HG02642 (cell line): ENCODE data around the gene MALL.
"Not testable (repeated sequence)": the region's sequence is repeated elsewhere in the genome, so short reads cannot be mapped to it uniquely, and the experiment has no call there.

Experiments
- ATAC-seq: cut with Tn5 transposase; IDR thresholded peaks from one replicate; pipeline ENCODE4 v1.9.1; 2021; ENCODE audit warnings: mild to moderate bottlenecking; ENCODE audit not compliant: unreplicated experiment, poor library complexity

The MALL gene

DNA sequence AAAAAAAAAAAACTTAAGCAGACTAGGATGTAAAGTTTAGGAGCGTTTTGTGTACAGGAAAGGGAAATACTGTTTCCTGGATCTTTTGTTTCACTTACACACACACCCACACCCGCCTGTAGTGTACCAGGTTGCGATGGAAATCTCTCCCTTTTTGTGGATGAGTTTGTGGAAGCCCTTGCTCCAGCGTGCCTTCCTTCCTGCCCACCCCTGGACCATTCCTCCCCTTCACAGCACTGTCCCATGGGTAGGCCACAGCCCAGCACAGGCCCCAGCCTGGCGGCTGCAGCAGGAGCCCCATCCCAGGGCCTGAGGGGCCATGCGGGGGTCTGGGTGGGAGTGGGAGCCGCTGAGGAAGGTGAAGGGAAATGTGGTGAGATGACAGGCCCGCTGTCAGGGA lies 15.1 kb downstream of the MALL start:
- ATAC-seq = no peak

DNA sequence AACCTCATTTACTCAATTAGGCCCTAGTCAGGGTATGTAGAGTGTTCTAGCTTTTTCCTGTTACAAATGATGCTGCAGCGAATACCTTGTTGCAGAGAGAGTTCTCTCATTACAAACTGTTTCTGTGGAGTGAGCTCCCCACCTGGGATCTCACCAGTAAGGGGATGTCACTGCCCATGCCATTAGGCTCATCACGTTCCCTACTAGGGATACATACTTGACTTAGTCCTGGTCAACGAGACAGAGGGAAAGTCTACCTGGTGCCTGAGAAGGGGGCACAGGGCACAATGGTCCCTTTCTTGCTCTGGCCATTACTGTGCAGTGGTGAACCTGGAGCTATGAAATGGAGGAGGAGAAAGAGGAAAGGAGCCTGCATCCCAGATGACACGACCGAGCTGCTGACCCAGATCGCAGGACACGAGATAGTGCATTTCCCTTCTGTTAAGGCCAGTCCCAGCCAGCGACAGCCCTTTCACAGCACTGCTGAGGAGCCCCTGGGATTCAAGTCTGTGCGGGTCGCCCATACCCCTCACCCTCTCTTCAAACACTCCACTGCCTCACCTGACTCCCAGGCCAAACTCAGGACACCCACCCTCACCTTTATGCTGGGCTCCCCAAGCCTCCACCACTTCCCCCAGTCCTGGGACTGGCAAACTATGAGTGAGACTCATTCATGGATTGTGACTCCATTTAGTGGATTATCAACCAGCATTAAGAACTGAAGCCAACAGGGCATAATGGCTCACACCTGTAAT lies 16.0 kb downstream of the MALL start:
- ATAC-seq = no peak

DNA sequence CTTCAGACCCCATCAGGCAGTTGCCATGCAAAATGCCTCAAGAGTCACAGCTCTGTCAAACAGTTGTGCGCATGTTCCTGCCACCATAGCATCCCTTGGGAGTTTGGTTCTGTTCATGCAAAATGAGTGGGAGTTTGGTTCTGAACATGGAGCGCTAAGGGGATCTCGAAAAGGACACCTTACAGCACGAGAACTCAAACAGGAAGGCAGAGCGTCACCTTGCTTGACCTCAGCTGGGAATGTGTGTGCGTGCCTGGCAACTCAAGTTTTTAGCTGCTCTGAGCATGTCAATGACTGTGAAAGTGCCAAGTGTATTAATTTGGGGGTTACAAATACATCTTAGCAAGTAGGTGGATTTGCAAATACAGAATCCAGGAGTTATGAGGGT lies 16.6 kb downstream of the MALL start:
- ATAC-seq = no peak

DNA sequence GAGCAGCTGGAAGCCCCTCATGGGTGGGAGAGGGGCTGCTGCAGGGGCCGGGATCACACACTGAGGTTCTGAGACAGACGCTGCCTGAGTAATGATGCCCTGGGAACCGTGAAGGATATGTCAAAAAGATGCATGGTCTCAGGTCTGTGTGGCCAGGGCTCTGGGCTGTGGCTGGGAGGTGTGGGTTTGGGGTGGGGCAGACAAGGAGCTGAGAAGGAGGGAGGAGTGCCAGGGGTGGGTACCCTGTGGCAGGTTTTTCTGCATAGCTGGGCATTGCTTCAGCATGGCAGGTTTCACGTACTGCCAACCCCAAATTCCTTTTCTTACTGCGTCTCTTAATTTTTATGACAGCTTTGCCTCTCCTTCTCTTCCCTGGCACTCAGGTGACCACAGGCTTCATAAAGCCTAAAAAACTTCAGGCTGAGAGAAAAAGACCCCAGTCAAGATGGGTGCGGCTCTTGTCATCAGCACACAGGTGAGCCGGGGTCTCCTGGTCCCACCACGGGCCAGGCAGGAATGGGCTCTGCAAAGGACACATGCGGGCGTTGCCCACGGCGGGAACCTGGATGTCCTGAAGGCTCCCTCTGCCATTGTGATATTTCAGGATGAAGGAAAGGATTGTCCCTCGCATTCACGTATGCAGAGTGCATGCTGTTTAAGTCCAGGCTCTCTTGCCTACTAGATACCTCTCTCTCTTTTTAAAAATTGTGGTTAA lies 18.0 kb downstream of the MALL start:
- ATAC-seq = no peak

DNA sequence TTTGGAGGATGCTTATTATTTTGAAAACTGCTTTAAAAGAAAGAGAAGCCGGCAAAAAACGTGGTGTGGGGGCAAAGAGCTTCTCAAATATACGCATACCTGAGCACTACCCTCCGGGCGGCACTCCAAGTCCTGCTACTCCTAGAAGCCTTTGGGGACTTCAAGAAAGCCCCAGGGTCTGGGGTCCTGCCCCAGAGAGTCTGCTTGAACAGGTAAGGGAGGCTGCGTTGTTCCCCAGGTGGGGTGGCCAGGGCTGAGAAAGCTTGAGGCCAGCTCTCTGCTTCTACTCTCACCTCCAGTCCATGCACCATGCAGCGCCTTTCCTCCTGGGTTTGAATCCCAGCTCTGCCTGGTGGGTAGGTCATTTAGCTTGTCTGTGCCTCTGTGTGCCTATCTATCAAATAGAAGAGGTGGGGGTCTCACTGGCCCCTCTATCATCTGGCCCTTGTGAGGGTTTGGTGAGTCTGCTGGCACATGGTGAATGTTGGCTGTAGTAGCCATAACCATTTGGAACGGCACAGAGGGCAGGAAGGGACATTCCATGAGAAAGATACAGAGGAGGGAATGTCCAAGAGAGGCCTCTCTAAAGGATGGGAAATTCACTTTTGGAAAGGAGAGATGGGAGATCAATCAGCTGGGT lies 19.5 kb downstream of the MALL start:
- no peak for ATAC-seq

DNA sequence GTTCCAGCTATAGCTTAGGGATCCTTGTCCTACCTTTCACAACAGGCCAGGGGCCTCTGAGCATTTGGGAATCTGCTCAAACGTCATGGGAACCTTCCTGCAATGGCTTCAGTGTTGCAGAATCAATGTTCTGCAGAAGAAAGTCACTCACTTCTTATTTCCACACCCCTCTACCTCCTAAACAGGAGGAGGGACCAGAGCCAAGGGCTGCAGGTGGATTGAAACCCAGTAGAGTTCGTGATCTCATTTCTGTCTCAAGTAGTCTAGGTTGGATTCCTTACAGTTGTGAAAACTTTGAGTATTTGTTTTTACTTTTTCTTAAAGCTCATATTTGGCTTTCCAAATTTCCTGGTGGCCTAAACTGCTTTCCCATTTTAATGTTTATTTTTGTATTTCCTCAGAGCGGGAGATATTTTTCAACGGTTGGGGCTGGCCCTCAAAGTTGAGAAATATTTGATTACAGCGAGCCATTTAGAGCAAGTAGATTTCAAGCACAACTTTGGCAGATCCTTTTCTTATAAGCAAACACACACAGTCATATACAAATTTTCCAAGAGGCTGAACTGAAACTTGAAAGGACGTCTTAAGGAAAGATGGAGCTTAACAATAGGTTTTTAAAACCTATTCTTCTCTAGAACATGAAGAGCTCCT lies 20.6 kb downstream of the MALL start:
- not testable (repeated sequence) for ATAC-seq

DNA sequence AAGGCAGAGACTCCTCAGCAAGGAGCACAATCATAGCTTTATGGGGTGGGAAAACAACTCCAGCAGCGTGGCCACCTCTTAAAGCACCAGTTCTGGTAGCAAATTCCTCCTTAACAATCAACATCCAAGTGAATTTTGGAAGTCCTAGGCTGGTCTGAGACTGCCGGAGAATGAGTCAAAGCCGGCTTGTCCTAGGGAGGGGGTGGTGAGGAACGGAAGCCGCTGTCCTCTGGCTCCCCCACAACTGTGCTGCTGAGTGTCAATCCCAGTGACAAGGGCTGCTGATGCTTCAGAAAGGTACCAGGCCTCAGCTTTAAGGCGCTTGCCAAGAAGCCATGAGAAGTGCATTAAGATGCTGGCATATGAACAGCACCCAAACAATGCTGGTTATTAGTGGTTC lies 21.7 kb downstream of the MALL start:
- not testable (repeated sequence) for ATAC-seq

DNA sequence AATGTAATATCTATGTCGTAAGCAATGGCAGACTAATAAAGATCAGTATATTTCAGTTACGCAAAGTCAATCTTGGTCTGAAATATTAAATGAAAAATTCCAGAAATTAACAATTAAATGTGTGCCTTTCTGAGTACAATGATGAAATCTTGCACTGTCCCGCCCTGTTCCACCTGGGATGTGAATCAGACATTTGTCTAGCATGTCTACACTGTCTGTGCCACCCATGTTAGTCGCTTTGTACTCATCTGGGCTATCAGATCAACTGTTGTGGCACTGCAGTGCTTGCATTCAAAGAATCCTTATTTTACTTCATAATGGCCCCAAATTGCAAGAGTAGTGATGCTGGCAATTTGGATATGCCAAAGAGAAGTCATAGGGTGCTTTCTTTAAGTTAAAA lies 25.5 kb downstream of the MALL start:
- ATAC-seq = not testable (repeated sequence)

DNA sequence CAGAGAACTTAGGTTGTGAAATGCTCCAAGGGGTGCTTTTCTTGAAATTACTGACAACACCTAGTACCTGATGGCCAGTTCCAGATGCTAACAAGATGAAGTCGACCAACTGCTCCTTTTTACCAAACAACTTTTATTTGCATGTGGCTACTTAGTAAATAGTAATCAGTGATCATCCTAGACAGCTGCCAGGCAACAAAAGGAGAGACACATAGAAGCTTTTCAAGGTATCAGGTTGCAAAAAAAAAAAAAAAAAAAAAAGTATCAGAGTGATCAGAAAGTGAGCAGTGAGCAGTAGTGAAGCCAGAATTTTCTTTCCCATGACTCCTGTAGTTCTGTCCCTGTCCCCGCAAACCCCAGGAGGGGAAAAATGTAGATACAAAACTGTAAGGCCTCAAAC lies 31.9 kb downstream of the MALL start:
- not testable (repeated sequence) for ATAC-seq

DNA sequence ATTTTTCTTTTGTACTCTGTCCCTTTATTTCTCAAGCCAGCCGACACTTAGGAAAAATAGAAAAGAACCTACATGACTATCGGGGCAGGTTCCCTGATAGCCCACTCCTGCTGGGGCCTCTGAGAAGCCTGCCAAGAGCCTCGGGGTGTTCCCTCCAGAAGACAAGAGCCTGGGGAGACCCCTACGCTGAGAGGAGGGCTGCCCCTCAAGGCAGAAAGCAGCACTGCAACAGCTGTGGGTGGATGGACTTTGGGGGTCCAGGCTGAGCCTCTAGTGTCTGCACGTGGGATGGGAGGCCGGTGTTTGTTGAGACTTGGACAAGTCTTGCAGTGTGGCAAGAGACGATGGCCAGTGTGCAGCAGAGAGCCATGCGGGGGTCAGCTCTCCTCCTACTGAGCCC lies 32.5 kb downstream of the MALL start:
- not testable (repeated sequence) for ATAC-seq

DNA sequence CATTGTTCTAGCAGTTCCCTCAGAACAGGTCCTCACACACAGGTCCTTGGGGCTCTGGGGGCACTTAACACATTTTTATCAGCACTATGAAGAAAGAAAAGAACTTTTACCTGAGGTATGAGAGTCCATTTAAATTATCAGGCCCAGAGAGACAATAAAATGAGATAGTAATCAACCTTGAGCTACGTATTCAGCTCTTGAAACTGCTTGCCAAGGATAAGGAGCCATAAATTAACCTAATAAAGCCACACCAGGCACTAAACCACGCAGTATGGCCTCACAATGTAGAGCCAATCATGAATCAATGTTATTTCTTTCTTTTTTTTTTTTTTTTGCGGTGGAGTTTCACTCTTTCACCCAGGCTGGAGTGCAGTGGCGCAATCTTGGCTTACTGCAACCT lies 37.5 kb downstream of the MALL start:
- not testable (repeated sequence) for ATAC-seq

DNA sequence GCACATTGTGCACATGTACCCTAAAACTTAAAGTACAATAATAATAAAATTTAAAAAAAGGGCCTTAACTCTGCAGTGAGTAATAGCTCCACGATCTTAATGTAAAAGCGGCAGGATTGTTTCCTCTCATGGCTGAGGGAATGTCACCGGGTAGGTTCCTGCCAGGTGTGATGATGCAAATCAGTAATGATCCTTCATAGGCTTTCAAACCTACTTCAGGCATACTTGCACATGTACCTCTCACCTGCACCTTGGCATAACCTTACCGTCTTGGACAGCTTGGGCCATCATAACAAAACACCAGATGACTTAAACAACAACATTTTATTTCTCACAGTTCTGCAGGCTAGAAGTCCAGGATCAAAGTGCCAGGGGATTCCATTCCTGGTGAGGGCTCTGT lies 39.7 kb downstream of the MALL start:
- not testable (repeated sequence) for ATAC-seq

DNA sequence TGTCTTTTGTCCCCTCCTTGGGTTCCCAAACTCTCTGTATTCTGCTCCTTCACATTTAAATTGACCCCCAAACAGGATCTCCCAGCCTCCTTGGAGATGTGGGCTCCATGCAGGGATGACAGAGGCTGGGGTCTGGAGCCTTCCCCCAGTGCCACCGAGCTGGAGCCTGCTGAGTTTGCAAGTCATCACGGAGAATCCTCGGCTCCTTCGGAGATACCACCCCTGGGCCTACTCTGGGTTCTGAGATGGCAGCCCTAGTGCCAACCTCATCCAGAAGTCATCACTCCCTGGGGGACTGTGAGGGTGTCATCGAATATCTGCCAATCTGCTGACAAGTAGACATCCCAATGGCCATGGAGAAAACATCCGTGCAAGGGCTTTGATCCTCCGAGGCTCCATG lies 45.8 kb downstream of the MALL start:
- not testable (repeated sequence) for ATAC-seq

DNA sequence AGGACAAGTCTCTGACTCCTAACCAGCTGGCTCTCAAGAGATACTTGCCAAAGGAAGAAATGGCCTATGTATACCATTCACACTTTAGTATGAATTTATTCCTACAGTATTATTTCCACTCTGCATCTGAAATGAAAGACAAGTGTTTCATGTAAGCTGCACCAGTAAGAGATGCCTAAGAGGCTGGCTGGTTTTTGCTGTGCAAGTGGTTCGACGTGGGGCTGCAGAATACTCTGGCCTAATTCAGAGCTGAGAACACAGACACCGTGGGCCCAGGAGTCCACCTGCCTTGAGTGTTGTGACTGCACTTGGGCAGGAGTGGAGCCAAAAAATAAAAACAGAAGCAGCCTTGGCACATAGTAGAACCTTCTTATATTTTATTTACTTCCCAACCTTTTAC lies 47.5 kb downstream of the MALL start:
- ATAC-seq = not testable (repeated sequence)

DNA sequence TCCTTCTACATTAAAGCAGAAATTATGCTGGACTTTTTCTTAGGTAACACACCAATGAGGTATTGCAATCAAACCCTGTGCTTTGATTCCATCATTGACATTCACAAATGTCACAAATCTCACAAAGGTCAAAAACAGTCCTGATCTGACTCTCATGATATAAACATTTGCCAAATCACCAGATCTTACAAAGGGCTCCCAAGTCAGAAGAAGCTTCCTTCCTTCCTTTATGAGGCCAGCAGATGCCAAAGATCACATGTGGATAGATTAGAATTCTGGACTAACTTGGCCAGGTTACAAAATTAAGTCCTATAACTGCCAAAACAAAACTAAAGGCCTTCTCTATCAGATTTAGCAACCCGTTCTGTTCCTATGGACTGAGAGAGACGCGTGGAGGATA lies 53.3 kb downstream of the MALL start:
- ATAC-seq = not testable (repeated sequence)

DNA sequence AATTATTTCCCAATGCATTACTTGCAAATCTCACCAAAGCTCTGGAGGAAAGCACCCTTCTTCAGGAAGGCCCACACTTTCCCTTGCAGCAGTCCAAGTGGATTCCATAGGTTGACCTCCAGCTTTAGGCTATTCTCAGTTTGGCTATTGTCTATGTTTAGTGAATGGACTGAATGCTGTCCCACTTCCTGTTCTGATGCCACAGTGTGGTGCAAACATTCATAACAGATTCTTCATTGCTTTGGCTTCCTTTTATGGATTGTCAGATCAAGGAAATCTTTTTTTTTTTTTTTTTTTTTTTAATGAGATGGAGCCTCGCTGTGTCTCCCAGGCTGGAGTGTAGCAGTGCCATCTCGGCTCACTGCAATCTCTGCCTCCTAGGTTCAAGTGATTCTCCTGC lies 55.1 kb downstream of the MALL start:
- ATAC-seq = not testable (repeated sequence)

DNA sequence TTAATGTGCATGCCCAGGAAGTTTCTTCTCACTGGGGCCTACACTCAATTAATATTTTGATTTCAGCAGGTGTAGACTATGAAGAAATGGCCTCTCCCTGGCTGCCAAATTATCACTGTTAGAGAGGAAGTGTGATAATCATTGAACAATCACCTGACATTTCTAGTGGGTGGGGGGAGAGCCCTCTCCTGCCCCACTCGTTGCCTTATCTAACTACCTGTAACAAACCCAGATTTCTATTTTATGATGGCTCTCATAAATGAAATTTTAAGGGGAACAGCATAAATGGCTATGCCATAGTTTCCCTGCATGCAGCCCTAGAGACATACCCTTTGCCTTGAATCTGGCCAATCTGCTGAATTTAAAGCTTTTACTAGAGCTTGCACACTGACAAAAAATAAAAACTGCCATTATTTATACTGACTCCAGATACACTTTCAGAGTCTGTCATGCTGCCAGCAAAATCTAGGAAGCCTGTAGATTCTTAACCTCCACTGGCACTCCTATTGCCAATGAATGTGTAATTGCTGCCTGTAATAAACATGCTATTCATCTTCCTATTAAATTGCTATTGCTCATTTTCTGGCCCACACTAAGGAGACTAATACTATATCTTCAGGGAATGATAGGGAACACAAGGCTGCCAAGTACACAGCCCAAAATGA lies 55.8 kb downstream of the MALL start:
- ATAC-seq = not testable (repeated sequence)

DNA sequence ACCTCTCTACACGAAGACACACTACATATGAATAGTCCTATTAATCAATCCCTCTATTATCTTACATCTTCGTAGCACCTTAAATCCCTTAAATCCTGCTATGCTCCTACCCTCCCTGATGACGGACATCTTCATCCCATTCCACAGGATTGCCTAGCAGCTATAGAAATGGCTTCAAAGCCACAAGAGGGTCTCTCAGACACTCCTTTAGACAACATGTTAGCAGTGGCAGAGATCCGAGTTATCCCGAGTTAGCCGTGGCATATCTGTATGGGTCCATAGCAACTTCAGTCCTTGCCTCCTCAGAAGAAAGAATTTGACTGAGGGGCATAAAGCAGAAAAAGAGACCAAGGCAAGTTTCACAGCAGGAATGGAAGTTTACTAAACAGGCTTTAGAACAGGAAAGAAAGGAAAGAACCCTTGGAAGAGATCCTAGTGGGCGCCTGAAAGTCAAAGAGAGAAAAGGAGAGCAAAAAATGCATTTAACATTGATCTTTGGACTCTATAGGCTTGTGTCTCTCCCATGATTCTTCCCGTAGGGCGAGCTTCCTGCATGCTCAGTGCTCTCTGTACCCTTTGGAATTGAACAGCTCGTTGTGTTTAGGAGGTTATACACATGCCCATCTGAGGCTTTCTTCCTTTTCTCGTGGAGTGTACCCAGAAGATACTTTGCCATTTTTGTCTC lies 56.5 kb downstream of the MALL start:
- not testable (repeated sequence) for ATAC-seq

DNA sequence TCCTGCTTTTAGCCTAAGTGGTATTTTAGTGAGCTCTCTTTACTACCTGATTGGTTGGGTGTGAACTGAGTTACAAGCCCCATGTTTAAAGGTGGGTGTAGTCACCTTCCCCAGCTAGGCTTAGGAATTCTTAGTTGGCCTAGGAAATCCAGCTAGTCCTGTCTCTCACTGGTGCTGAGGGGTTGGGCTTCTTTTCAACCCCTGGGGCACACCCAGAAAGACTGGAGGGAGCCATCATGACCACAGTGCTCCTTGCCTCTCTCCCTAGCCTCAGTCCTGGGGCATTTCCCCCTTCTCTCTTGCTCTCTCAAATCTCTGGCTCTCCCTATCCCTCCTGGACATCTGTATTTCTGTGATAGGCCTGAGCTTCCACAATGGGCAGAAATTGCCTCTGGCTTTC lies 57.6 kb downstream of the MALL start:
- ATAC-seq = not testable (repeated sequence)
